Neural cell (in vitro differentiated cells): Measurements from ENCODE around the gene NDUFS7. TPM values are rescaled to one million over a fixed set of nuclear protein-coding genes. Genes with fewer than 3 reads are reported as not detected.

Experiments
- H2AFZ ChIP-seq: fragments of 200-600, 300-800 bp; sonication (generic), shearing (Covaris generic); 2 replicates; pipeline ENCODE4 v1.6.0; 2014; ENCODE audit warnings: low read depth, mild to moderate bottlenecking, antibody characterized with exemption, low read length, moderate library complexity
- H3F3A ChIP-seq: fragments of 200-600 bp; shearing (Covaris generic); 2 replicates; pipeline ENCODE4 v1.6.1; 2016; ENCODE audit warnings: mild to moderate bottlenecking, moderate library complexity, mixed read lengths, antibody characterized with exemption, low read length; ENCODE audit not compliant: insufficient read depth, poor library complexity, severe bottlenecking
- H3K27ac ChIP-seq: fragments of 200-600, 300-800 bp; sonication (generic), shearing (Covaris generic); 2 replicates; pipeline ENCODE4 v1.5.1; 2014; ENCODE audit warnings: mild to moderate bottlenecking, low read length, moderate library complexity
- H3K27me3 ChIP-seq: fragments of 300-800, 200-600 bp; sonication (generic), shearing (Covaris generic); 2 replicates; pipeline ENCODE4 v1.6.0; 2014; ENCODE audit warnings: mild to moderate bottlenecking, low read depth, low read length, moderate library complexity; ENCODE audit not compliant: insufficient read depth
- H3K36me3 ChIP-seq: fragments of 300-800, 200-600 bp; sonication (generic), shearing (Covaris generic); 2 replicates; pipeline ENCODE4 v1.5.1; 2014; ENCODE audit warnings: mild to moderate bottlenecking, antibody characterized with exemption, low read length, moderate library complexity; ENCODE audit not compliant: insufficient read depth
- H3K4me2 ChIP-seq: fragments of 300-800, 200-600 bp; sonication (generic), shearing (Covaris generic); 2 replicates; pipeline ENCODE4 v1.6.0; 2014; ENCODE audit warnings: mild to moderate bottlenecking, low read length
- H3K4me3 ChIP-seq: fragments of 300-800, 200-600 bp; sonication (generic), shearing (Covaris generic); 2 replicates; pipeline ENCODE4 v1.5.1; 2014; ENCODE audit warnings: mild to moderate bottlenecking, low read length, moderate library complexity
- H3K79me2 ChIP-seq: fragments of 200-600 bp; shearing (Covaris generic); replicated peaks from 2 replicates; pipeline ENCODE4 v1.6.0; 2014; ENCODE audit warnings: mild to moderate bottlenecking, low read length, moderate library complexity; ENCODE audit not compliant: insufficient read depth
- H3K9ac ChIP-seq: fragments of 300-800, 200-600 bp; sonication (generic), shearing (Covaris generic); 2 replicates; pipeline ENCODE4 v1.6.1; 2016; ENCODE audit warnings: mild to moderate bottlenecking, low read length, mixed read lengths
- H3K9me2 ChIP-seq: fragments of 200-600 bp; shearing (Covaris generic); 2 replicates; pipeline ENCODE4 v1.6.1; 2016; ENCODE audit warnings: mild to moderate bottlenecking, low read length, mixed read lengths; ENCODE audit not compliant: insufficient read depth
- H3K9me3 ChIP-seq: fragments of 200-600, 300-800 bp; sonication (generic), shearing (Covaris generic); 2 replicates; pipeline ENCODE4 v1.6.1; 2016; ENCODE audit warnings: mild to moderate bottlenecking, mixed run types, low read length, moderate library complexity, mixed read lengths
- H4K20me1 ChIP-seq: fragments of 200-600 bp; shearing (Covaris generic); 2 replicates; pipeline ENCODE4 v1.6.1; 2016; ENCODE audit warnings: mild to moderate bottlenecking, mixed run types; ENCODE audit not compliant: insufficient read depth
- CTCF ChIP-seq: fragments of 450-650 bp; IDR thresholded peaks from 2 replicates; pipeline ENCODE4 v1.5.1; 2014; ENCODE audit warnings: antibody characterized with exemption, mild to moderate bottlenecking, moderate library complexity; ENCODE audit not compliant: poor library complexity, severe bottlenecking
- EP300 ChIP-seq: fragments of 450-650 bp; conservative IDR thresholded peaks from 2 replicates; pipeline ENCODE4 v1.6.1; 2014; ENCODE audit warnings: antibody characterized with exemption, mild to moderate bottlenecking, moderate library complexity; ENCODE audit not compliant: poor library complexity, severe bottlenecking
- EZH2 ChIP-seq: fragments of 200-600, 300-800 bp; shearing (Covaris generic), sonication (generic); IDR thresholded peaks from 2 replicates; pipeline ENCODE4 v1.6.1; 2014; ENCODE audit warnings: antibody characterized with exemption, low read length, borderline replicate concordance, mild to moderate bottlenecking; ENCODE audit not compliant: insufficient read depth, poor library complexity, severe bottlenecking
- MXI1 ChIP-seq: fragments of 450-650 bp; conservative IDR thresholded peaks from 2 replicates; pipeline ENCODE4 v1.6.1; 2014; ENCODE audit warnings: antibody characterized with exemption, mild to moderate bottlenecking; ENCODE audit not compliant: poor library complexity, severe bottlenecking
- POLR2AphosphoS5 ChIP-seq: IDR thresholded peaks from 2 replicates; pipeline ENCODE4 v1.6.1; 2012
- RAD21 ChIP-seq: fragments of 450-650 bp; conservative IDR thresholded peaks from 2 replicates; pipeline ENCODE4 v1.6.1; 2014; ENCODE audit warnings: antibody characterized with exemption, mild to moderate bottlenecking, moderate library complexity
- REST ChIP-seq: IDR thresholded peaks from 2 replicates; pipeline ENCODE4 v1.6.1; 2012; ENCODE audit warnings: borderline replicate concordance
- SMC3 ChIP-seq: fragments of 450-650 bp; conservative IDR thresholded peaks from 2 replicates; pipeline ENCODE4 v1.6.1; 2014; ENCODE audit warnings: antibody characterized with exemption, mild to moderate bottlenecking, moderate library complexity; ENCODE audit not compliant: poor library complexity
- TAF1 ChIP-seq: IDR thresholded peaks from 2 replicates; pipeline ENCODE4 v1.6.1; 2012; ENCODE audit warnings: low read depth
- polyA plus RNA-seq: library from polyadenylated mRNA; depleted of rRNA; stranded (reverse); fragments of >200 nt; gene quantifications from 2 replicates; pipeline ENCODE4 v1.2.3, GENCODE V29; 2014

Gene NDUFS7
- polyA plus RNA-seq, 1 donor from 2014 or later: 196 TPM

- no peak overlapping the region for H3K9ac ChIP-seq
- TF ChIP-seq SMC3: no peak
- no peak for TF ChIP-seq EZH2
- TF ChIP-seq EP300: no peak
- no peak for TF ChIP-seq RAD21
- no peak for TF ChIP-seq CTCF
- TF ChIP-seq REST: no peak
- TF ChIP-seq POLR2AphosphoS5: no peak
- no peak for TF ChIP-seq TAF1
- no peak for TF ChIP-seq MXI1
- no peaks in the 10 kb centered on the region for H3K79me2 ChIP-seq
- H3K9me3 ChIP-seq: no peaks in the 10 kb centered on the region
- no peaks in the 10 kb centered on the region for H3K36me3 ChIP-seq
- no peak overlapping the region for H3K4me2 ChIP-seq
- no peaks in the 10 kb centered on the region for H3K9me2 ChIP-seq
- H3K4me3 ChIP-seq: no peak overlapping the region
- no peaks in the 10 kb centered on the region for H3F3A ChIP-seq
- no peaks in the 10 kb centered on the region for H3K27me3 ChIP-seq
- no peak overlapping the region for H2AFZ ChIP-seq
- H3K27ac ChIP-seq: no peak overlapping the region
- no peaks in the 10 kb centered on the region for H4K20me1 ChIP-seq
Observed at GRCh38 chr19:1373042-1373533, 10.6 kb upstream of the NDUFS7 start.

GRCh38 chr19:1373534-1374249 lies 10.0 kb upstream of the NDUFS7 start:
- no peak overlapping the region for H3K27ac ChIP-seq
- H2AFZ ChIP-seq: no peak overlapping the region
- H3K4me3 ChIP-seq: no peak overlapping the region

More at GRCh38 chr19:1373534-1374249, 10.0 kb upstream of the NDUFS7 start:
- no peaks in the 10 kb centered on the region for H3F3A ChIP-seq
- H3K79me2 ChIP-seq: no peaks in the 10 kb centered on the region
- no peaks in the 10 kb centered on the region for H3K9me2 ChIP-seq
- H3K36me3 ChIP-seq: no peaks in the 10 kb centered on the region
- no peak overlapping the region for H3K9ac ChIP-seq
- TF ChIP-seq TAF1 (no peak), SMC3 (no peak), REST (no peak), MXI1 (no peak), POLR2AphosphoS5 (no peak), CTCF (no peak), RAD21 (no peak), EP300 (no peak), EZH2 (no peak)
- H3K9me3 ChIP-seq: no peaks in the 10 kb centered on the region
- no peaks in the 10 kb centered on the region for H4K20me1 ChIP-seq
- H3K27me3 ChIP-seq: no peaks in the 10 kb centered on the region
- H3K4me2 ChIP-seq: no peak overlapping the region
